ENCODE data around the gene GFM1. TPM values are rescaled to one million over a fixed set of nuclear protein-coding genes. Genes with fewer than 3 reads are reported as not detected.

GFM1 gene
- total RNA-seq, 1 experiment from 2014 or later = 53.0 TPM

- H3K4me3 ChIP-seq (ENCODE audit: low read depth, low read length, poor library complexity, severe bottlenecking) = no peak overlapping the region
- peaks cover 6% of the 10 kb centered on the region for H3K4me1 ChIP-seq (ENCODE audit: insufficient read depth, low read length, poor library complexity, severe bottlenecking)
- no peaks in the 10 kb centered on the region for H3K9me3 ChIP-seq (ENCODE audit: low read depth, low read length, poor library complexity, severe bottlenecking)
- no peak for DNase-seq (ENCODE audit: low spot score)
- POLR2A ChIA-PET (ENCODE audit: low non-redundant PET) = no interaction called here
- intact Hi-C loops (cut with micrococcal nuclease; ENCODE audit: unreplicated experiment) = no loop called here
- CTCF ChIA-PET = no interaction called here
- no TSS peak for BruUV-seq (replicated peaks)
- TF ChIP-seq EZH2 (IDR thresholded peaks at IDR 0.05; ENCODE audit: borderline replicate concordance, low read depth, low read length, poor library complexity, severe bottlenecking) = no peak
- no peak for TF ChIP-seq CTCF (conservative IDR thresholded peaks at IDR 0.05; ENCODE audit: low read depth, low read length)
- no peaks in the 10 kb centered on the region for H3K27me3 ChIP-seq (replicated peaks; ENCODE audit: insufficient read depth, low read depth, low read length, poor library complexity)
- H3K36me3 ChIP-seq (ENCODE audit: insufficient read depth, low read length, poor library complexity, severe bottlenecking) = no peaks in the 10 kb centered on the region
- no peak overlapping the region for H3K27ac ChIP-seq (ENCODE audit: low read depth, low read length, poor library complexity, severe bottlenecking)
Observed at GRCh38 chr3:158735296-158736033, 91.1 kb downstream of the GFM1 start.

GRCh38 chr3:158737410-158737809, 93.1 kb downstream of the GFM1 start:
- Histone ChIP-seq H3K36me3 (ENCODE audit: insufficient read depth, low read length, poor library complexity, severe bottlenecking) (no peaks in the 10 kb centered on the region), H3K4me3 (ENCODE audit: low read depth, low read length, poor library complexity, severe bottlenecking) (no peak overlapping the region), H3K9me3 (ENCODE audit: low read depth, low read length, poor library complexity, severe bottlenecking) (no peaks in the 10 kb centered on the region), H3K27me3 (replicated peaks; ENCODE audit: insufficient read depth, low read depth, low read length, poor library complexity) (no peaks in the 10 kb centered on the region), H3K4me1 (ENCODE audit: insufficient read depth, low read length, poor library complexity, severe bottlenecking) (peaks cover 10% of the 10 kb centered on the region), H3K27ac (ENCODE audit: low read depth, low read length, poor library complexity, severe bottlenecking) (no peak overlapping the region)
- intact Hi-C loops (cut with micrococcal nuclease; ENCODE audit: unreplicated experiment) = no loop called here
- ChIA-PET CTCF (no interaction called here), POLR2A (ENCODE audit: low non-redundant PET) (no interaction called here)
- no peak for DNase-seq (ENCODE audit: low spot score)
- no TSS peak for BruUV-seq (replicated peaks)
- TF ChIP-seq CTCF (conservative IDR thresholded peaks at IDR 0.05; ENCODE audit: low read depth, low read length) (no peak), EZH2 (IDR thresholded peaks at IDR 0.05; ENCODE audit: borderline replicate concordance, low read depth, low read length, poor library complexity, severe bottlenecking) (no peak)

GRCh38 chr3:158737976-158738615, 93.8 kb downstream of the GFM1 start:
- no TSS peak for BruUV-seq (replicated peaks)
- Histone ChIP-seq H3K9me3 (ENCODE audit: low read depth, low read length, poor library complexity, severe bottlenecking) (no peaks in the 10 kb centered on the region), H3K4me1 (ENCODE audit: insufficient read depth, low read length, poor library complexity, severe bottlenecking) (peaks cover 17% of the 10 kb centered on the region), H3K27me3 (replicated peaks; ENCODE audit: insufficient read depth, low read depth, low read length, poor library complexity) (no peaks in the 10 kb centered on the region), H3K36me3 (ENCODE audit: insufficient read depth, low read length, poor library complexity, severe bottlenecking) (no peaks in the 10 kb centered on the region), H3K27ac (ENCODE audit: low read depth, low read length, poor library complexity, severe bottlenecking) (no peak overlapping the region), H3K4me3 (ENCODE audit: low read depth, low read length, poor library complexity, severe bottlenecking) (no peak overlapping the region)
- TF ChIP-seq CTCF (conservative IDR thresholded peaks at IDR 0.05; ENCODE audit: low read depth, low read length) (no peak), EZH2 (IDR thresholded peaks at IDR 0.05; ENCODE audit: borderline replicate concordance, low read depth, low read length, poor library complexity, severe bottlenecking) (no peak)
- DNase-seq (ENCODE audit: low spot score) = peak; percentile 19
- ChIA-PET POLR2A (ENCODE audit: low non-redundant PET) (no interaction called here), CTCF (no interaction called here)
- intact Hi-C loops (cut with micrococcal nuclease; ENCODE audit: unreplicated experiment) = no loop called here
